GM19043 (cell line): ENCODE data around the gene CHRD.

Experiments used
- ATAC-seq: cut with Tn5 transposase; IDR thresholded peaks from one replicate; pipeline ENCODE4 v1.9.1; 2021; ENCODE audit warnings: low read depth; ENCODE audit not compliant: unreplicated experiment

CHRD gene

GRCh38 chr3:184380627-184381260 lies 890 bp downstream of the CHRD start:
- no peak for ATAC-seq

DNA sequence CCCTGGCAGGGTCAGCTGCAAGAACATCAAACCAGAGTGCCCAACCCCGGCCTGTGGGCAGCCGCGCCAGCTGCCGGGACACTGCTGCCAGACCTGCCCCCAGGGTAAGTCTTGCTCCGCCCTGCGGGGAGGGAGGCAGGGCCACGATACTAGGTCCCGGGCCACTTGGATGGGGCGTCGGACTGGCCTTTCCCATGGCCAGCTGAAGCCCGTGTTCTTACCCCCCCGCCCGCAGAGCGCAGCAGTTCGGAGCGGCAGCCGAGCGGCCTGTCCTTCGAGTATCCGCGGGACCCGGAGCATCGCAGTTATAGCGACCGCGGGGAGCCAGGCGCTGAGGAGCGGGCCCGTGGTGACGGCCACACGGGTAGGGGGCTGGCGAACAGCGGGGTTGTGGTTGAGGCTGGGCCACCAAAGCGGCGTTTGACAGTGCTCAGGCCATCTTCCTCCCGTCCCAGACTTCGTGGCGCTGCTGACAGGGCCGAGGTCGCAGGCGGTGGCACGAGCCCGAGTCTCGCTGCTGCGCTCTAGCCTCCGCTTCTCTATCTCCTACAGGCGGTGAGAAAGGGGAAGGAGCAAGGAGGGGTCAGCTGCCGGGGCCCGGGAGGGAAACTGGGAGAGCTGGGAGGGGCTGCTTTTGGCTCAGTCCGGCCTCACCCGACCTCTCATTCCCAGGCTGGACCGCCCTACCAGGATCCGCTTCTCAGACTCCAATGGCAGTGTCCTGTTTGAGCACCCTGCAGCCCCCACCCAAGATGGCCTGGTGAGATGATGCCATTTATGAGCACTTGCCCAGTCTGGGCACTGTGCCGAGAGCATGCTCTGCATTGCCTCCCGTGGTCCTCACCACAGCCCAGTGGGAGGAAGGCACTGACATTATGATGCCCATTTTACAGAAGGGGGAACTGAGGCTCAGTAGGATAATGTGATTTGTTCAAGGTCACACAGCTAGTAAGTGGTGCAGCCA lies 1.7 kb downstream of the CHRD start:
- ATAC-seq = no peak

DNA sequence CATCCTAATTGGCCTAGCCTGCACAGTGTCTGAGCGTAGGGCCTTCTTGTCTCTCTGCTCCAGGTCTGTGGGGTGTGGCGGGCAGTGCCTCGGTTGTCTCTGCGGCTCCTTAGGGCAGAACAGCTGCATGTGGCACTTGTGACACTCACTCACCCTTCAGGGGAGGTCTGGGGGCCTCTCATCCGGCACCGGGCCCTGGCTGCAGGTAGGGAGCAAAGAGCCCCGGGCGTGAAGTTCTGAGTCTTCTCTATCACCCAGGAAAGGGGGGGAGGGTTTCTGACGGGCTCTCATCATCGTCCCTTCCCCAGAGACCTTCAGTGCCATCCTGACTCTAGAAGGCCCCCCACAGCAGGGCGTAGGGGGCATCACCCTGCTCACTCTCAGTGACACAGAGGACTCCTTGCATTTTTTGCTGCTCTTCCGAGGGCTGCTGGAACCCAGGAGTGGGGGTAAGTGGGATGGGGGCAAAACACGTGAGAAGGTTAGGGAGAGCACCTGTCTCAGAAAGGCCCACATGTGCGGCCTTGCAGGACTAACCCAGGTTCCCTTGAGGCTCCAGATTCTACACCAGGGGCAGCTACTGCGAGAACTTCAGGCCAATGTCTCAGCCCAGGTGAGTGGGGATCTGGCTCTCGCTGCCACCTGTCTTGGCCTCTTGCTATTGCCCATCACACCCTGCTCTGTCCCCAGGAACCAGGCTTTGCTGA lies 2.6 kb downstream of the CHRD start:
- ATAC-seq = no peak

DNA sequence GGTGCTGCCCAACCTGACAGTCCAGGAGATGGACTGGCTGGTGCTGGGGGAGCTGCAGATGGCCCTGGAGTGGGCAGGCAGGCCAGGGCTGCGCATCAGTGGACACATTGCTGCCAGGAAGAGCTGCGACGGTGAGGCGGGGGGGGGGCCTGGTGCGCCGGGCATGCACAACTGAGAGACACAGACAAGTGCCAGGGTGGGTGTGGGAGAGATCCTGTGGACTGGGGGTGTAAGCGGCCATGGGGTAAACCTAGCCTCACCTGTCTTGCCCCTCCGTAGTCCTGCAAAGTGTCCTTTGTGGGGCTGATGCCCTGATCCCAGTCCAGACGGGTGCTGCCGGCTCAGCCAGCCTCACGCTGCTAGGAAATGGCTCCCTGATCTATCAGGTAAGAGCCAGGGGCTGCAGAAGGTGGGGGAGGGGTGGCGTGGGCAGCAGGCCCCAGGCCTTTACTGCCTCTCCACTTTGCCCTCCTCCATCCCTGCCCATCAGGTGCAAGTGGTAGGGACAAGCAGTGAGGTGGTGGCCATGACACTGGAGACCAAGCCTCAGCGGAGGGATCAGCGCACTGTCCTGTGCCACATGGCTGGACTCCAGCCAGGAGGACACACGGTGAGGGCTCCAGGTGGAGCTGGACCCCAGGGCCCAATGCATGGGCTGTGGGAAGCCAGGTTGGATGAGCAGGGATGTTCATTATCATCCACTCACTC lies 3.3 kb downstream of the CHRD start:
- ATAC-seq = no peak

DNA sequence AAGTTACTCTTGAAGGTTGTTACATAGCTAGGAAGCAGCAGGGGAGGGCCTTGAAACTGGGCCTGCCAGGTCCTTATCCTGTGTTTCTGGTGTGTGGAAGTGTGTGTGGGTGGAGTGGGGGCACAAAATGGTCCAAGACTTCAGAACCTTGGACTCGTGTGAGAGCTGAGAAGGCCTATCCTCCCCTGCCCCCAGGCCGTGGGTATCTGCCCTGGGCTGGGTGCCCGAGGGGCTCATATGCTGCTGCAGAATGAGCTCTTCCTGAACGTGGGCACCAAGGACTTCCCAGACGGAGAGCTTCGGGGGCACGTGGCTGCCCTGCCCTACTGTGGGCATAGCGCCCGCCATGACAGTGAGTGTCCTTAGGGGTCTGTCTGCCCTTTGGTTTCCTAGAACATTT lies 4.5 kb downstream of the CHRD start:
- ATAC-seq = no peak

- no peak for ATAC-seq
Measured at GRCh38 chr3:184384856-184385422, 5.1 kb downstream of the CHRD start.

DNA sequence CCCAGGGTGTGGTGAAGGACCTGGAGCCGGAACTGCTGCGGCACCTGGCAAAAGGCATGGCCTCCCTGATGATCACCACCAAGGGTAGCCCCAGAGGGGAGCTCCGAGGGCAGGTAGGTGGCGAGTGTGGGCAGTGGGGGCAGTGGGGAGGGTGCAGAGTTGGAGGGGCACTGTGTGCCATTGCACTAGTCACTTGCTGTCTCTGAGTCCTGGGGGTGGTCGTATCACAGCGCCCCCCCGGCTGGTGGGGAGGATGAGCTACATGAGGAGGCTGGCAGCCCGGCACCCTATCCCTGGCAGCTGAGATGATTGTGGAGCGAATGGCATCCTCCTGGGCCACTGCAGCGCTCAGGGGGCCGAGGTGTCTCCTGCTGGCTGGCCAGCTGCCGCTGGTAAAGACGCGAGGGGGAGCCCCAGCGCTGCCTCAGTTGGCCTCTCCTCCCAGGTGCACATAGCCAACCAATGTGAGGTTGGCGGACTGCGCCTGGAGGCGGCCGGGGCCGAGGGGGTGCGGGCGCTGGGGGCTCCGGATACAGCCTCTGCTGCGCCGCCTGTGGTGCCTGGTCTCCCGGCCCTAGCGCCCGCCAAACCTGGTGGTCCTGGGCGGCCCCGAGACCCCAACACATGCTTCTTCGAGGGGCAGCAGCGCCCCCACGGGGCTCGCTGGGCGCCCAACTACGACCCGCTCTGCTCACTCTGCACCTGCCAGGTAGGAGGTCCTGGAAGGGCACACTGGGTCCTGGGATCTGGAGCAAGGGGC lies 6.4 kb downstream of the CHRD start:
- ATAC-seq = no peak

DNA sequence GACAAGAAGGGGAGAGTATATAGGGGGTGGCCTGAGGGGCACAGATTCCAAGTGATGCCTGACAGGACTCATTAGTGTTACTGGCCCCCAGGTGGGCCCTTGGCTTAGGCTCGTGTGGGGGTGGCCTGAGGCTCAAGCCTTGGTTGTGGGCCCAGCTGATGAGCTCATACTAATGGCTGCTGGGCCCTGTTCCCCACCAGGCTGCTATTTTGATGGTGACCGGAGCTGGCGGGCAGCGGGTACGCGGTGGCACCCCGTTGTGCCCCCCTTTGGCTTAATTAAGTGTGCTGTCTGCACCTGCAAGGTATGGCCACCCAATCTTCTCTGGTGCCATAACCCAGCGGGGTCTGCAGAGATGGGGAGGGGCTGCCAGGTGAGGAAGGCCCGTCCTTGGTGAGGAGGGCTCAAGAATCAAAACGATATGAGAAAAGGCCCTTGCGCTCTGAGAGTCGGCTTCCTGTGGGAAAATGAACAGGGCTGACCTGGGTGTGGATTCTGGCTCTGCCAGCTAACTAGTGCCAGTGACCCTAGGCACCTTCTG lies 7.4 kb downstream of the CHRD start:
- ATAC-seq = no peak

DNA sequence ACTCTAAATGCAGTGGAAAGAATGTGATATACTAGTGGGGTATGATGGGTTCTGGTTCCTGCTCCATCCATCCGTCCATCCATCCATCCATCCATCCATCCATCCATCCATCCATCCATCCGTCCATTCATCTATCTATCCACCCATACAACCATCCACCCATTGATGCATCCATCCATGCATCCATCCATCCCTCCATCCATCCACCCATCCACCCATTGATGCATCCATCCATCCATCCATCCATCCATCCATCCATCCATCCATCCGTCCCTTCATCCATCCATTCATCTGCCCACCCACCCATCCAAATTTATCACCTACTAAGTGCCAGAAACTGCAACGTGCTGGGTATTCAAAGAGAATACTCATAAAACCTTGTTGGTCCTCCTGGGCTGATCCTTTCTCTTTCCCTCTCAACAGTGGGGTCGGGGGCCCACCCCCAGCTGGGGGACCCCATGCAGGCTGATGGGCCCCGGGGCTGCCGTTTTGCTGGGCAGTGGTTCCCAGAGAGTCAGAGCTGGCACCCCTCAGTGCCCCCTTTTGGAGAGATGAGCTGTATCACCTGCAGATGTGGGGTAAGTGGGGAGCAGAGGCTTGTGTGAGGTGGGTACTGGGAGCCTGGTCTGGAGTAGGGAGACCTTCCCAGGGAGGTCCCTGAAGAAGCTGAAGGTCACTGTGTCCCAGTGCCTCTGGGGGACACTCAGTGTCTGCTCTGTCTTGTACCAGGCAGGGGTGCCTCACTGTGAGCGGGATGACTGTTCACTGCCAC lies 8.5 kb downstream of the CHRD start:
- ATAC-seq = no peak

DNA sequence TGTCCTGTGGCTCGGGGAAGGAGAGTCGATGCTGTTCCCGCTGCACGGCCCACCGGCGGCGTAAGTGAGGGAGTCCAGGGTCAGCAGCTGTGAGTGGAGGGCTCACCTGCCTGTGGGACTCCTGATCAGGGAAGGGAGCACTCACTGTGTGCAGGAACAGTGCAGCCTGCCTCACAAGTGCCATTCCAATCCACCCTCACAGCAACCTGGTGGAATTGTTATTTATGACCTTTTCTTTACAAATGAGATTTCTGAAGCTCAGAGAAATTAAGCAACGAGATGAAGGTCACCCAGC lies 9.0 kb downstream of the CHRD start:
- no peak for ATAC-seq

DNA sequence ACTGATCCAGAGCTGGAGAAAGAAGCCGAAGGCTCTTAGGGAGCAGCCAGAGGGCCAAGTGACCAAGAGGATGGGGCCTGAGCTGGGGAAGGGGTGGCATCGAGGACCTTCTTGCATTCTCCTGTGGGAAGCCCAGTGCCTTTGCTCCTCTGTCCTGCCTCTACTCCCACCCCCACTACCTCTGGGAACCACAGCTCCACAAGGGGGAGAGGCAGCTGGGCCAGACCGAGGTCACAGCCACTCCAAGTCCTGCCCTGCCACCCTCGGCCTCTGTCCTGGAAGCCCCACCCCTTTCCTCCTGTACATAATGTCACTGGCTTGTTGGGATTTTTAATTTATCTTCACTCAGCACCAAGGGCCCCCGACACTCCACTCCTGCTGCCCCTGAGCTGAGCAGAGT lies 9.5 kb downstream of the CHRD start:
- ATAC-seq = no peak

GRCh38 chr3:184389935-184390528 lies 10.2 kb downstream of the CHRD start:
- no peak for ATAC-seq

DNA sequence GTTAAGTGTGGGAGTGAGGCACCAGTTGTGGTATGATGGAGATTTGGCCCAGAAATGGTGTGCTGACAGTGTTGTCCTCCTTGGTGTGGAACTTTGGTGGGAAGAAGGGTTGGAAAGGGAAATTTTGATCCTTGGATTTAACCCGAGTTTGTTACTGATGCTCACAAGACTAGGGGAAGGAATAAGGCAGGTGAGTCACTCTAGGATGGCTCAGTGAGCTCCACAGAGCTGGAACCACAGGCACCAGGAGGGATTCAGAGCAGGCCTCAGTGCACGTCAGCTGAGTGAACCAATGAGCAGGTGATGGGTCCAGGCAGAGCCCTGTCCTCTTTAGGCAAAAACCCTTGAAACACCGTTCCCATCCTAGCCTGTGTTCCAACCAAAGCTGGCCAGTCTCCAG lies 11.4 kb downstream of the CHRD start:
- ATAC-seq = no peak

DNA sequence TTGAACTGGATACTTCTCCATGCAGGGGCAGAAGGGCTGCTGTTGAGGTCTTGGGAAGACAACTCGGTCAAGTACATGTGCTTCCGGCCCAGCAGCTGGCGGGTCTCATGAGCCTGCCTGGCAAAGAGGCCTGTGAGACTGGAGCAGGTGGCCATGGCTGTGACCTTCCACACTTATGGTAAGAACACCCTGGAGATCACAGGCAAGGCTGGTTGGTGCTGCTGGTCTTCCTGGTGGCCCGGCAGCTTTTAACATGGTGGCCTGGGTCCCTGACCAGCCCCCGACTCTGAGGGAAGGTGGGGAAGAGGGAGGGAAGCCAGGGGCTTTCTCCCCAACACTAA lies 15.4 kb downstream of the CHRD start:
- ATAC-seq = no peak

DNA sequence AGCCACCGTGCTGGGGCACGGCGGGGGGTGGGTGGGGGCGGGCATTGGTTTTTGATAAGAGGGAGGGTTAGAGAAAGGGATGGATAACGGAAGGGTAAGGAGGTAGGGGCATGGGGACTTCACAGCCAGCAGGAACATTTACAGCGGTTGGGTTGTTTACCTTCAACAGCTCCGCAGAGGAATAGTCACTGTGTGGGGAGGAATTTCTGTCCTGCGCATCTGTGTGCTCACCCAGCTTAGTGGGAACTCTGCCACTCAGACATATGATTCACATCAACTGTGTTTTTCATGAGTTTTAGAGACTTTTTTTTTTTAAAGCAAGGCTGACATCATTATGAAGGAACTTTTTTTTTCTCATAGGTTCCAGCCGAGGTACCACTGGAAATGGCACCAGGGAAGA lies 19.6 kb downstream of the CHRD start:
- no peak for ATAC-seq

DNA sequence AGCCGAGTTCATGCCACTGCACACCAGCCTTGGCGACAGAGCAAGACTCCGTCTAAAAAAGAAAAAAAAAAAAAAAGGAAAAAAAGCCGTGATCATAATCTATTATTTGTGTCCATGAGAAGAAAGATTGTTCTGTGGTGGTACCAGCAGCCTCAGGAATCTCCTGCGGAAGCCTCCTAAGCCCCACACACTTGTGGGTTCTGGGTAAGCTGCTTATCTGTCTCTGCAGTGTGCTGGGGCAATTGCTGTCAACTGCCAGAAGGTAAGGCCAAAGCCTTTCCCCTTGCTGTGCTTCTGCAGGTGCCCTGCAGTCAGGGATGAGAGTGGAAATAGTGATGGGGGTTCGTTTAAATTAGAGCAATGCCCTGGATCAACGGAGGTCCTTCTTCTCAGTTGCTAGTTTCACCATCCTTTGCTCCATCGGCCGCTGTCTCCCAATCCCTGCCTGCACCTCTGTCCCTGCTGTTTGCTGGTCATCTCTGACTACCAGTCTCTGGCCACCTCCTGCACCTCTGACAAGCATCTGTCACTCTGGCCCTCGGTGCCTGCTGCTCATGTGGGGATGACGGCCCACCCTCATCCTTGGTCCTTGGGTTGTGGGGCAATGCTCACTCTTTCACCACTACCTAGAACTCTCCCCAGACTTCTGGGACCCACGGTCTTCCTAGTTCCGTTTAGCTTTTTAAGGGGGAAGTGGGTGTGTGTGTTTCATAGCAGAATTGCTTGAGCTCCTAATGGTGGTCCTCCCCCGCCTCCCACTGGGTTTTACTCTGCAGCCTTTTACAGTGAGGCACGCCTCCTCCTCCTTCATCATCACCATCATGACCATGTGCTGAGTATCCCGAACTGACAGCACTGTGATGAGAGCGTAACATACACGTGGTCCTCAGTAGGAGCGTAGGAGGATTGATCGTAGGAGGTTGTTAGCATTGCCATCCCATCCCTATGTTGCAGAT lies 25.5 kb downstream of the CHRD start:
- ATAC-seq = no peak

GRCh38 chr3:184409331-184409926 lies 29.6 kb downstream of the CHRD start:
- ATAC-seq = no peak
